Lung (tissue), 13 donors: ENCODE data around the gene MPV17L2. TPM values are rescaled to one million over a fixed set of nuclear protein-coding genes. Genes with fewer than 3 reads are reported as not detected.

ENCODE experiments used
- ATAC-seq: fragments of 200-7000 bp; cut with Tn5 transposase; one replicate; pipeline ENCODE4 v1.9.1; 2020; ENCODE audit warnings: moderate number of reproducible peaks; ENCODE audit not compliant: insufficient read depth, low FRiP score
- DNase-seq, 3 donors: peaks; one replicate each; pipeline ENCODE4 v3.0.0-alpha.2; 2013 to 2017
- H3K27ac ChIP-seq, 2 donors: one replicate each; pipeline ENCODE4 v1.5.1; 2013; ENCODE audit warnings: mild to moderate bottlenecking in 2 of 2, moderate library complexity in 2 of 2, control low read depth in 1 of 2, inconsistent platforms in 1 of 2, low read depth in 1 of 2, low read length in 1 of 2
- H3K27me3 ChIP-seq, 3 donors: one replicate each; pipeline ENCODE4 v1.5.1; 2013; ENCODE audit warnings: low read length in 2 of 3; ENCODE audit not compliant: control insufficient read depth in 3 of 3, insufficient read depth in 3 of 3
- H3K36me3 ChIP-seq, 4 donors: one replicate each; pipeline ENCODE4 v1.5.1; 2013; ENCODE audit warnings: low read length in 4 of 4, mild to moderate bottlenecking in 1 of 4, moderate library complexity in 1 of 4; ENCODE audit not compliant: control insufficient read depth in 4 of 4, insufficient read depth in 4 of 4
- H3K4me1 ChIP-seq, 5 donors: one replicate each; pipeline ENCODE4 v1.5.1; 2013; ENCODE audit warnings: low read length in 5 of 5, mild to moderate bottlenecking in 2 of 5, moderate library complexity in 1 of 5; ENCODE audit not compliant: control insufficient read depth in 5 of 5, insufficient read depth in 5 of 5
- H3K4me3 ChIP-seq: one replicate; pipeline ENCODE4 v1.5.1; 2013; ENCODE audit warnings: mild to moderate bottlenecking, control low read depth, moderate library complexity
- H3K9ac ChIP-seq, 2 donors: one replicate each; pipeline ENCODE4 v1.5.1; 2013; ENCODE audit warnings: low read length in 2 of 2, control low read depth in 1 of 2; ENCODE audit not compliant: insufficient read depth in 1 of 2
- H3K9me3 ChIP-seq, 4 donors: one replicate each; pipeline ENCODE4 v1.5.1; 2013; ENCODE audit warnings: low read length in 3 of 4, mild to moderate bottlenecking in 1 of 4, moderate library complexity in 1 of 4; ENCODE audit not compliant: control insufficient read depth in 4 of 4, insufficient read depth in 3 of 4
- CTCF ChIP-seq: IDR thresholded peaks from 2 replicates; pipeline ENCODE4 v1.5.1; 2012; ENCODE audit warnings: mild to moderate bottlenecking; ENCODE audit errors: control extremely low read depth, extremely low read depth
- WGBS, 2 donors: extraction: QIAGEN DNeasy Blood & Tissue Kit; methylation state at CpG; one replicate each; pipeline ENCODE4 v1.1.7; 2013; 5-methylcytosine and 5-hydroxymethylcytosine counted together
- polyA plus RNA-seq, 2 donors: library from polyadenylated mRNA; stranded (reverse); fragments of 200-250 nt; gene quantifications; one replicate each; pipeline ENCODE4 v1.2.1, GENCODE V29; 2013
- small RNA-seq: library from RNA; depleted of rRNA; stranded (forward); fragments of <200 nt; gene quantifications from one replicate; pipeline ENCODE3, GENCODE V24; 2014; ENCODE audit warnings: low replicate concordance
- total RNA-seq, 2 donors: library from RNA; depleted of rRNA in 1 of 2; stranded (reverse); fragments of >200 nt in 1 of 2; gene quantifications; one replicate each; pipeline ENCODE4 v1.2.1, GENCODE V29; 2014 to 2021
- donor health status: control.
- donor health status: control.
- donor health status: Bipolar disorder and iron deficiency.
- donor health status: healthy.
- donor health status: DM: yes; HTN: yes; CAD: no.

Gene MPV17L2
- total and polyA plus RNA-seq, 4 donors = 3.2 to 28.0 (median 18.2) TPM

DNA sequence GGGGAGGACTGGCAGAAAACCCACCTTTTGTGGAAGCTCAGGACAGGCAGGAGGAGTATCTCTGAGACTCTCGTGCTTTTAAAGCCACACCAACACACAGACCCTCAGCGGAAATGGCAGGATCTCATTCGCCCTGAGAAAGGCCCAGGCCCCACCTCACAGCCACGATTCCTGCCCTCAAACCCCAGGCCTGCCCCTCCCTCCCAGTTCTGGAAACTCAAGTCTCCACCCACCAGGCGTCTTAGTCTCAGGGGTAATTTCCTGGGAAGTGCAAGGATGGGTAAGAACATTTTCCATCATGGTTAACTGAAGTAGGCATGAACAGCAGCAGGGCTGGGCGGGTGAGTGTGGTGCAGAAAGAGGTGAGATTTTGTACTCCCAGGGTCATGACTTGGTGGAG is 41.2 kb downstream of the MPV17L2 start:
- peaks cover 0 to 26% (median 4%) of the 10 kb centered on the region in 3 donors for H3K27me3 ChIP-seq
- no peak for ATAC-seq
- WGBS, 2 donors = 41 to 47% methylated on average over 6 of the region's 6 CpGs

DNA sequence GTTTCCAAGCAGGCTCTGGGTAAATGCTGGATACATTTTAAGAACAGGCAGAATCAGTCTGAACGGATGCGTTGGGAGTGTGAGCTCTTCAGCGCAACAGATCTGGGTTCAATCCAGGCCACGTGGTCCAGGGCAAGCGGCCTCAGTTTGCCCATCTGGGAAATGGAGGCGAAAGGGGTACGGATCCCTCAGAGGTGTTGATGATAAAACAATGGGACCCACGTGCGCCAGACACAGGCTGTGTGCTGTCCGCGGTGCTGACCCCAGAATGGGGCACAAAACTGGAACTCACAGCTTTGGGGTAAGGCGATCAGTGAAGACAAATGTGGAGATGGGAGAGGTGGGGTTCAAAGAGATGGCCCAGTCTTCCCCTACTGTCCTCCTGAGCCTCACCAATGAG is 46.3 kb downstream of the MPV17L2 start:
- H3K27me3 ChIP-seq = peaks cover 0 to 5% (median 0%) of the 10 kb centered on the region in 3 donors

More for the DNA sequence above, 41.2 kb downstream of the MPV17L2 start:
- peaks cover 0 to 16% (median 0%) of the 10 kb centered on the region in 4 donors for H3K9me3 ChIP-seq
- H3K27ac ChIP-seq = no peak overlapping the region
- DNase-seq = no peak
- H3K9ac ChIP-seq = no peak overlapping the region
- peaks cover 0 to 1% (median 0%) of the 10 kb centered on the region in 5 donors for H3K4me1 ChIP-seq
- no peak for TF ChIP-seq CTCF
- H3K4me3 ChIP-seq = no peak overlapping the region
- H3K36me3 ChIP-seq = no peaks in the 10 kb centered on the region

DNA sequence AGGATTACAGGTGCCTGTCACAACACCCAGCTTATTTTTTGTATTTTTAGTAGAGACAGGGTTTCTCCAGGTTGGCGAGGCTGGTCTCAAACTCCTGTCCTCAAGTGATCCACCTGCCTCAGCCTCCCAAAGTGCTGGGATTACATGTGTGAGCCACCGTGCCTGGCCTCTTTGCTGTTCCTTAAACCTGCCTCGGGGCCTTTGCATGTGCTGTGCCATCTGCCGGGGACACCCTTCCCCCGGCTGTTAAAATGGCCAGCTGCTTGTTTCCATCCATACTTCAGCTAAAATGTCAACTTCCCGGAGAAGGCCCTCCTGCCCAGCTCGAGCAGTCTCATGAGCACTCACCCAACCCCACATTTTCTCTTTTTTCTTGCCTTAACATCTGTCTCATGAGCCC is 52.3 kb downstream of the MPV17L2 start:
- WGBS, 2 donors = 71 to 76% methylated on average over 7 of the region's 7 CpGs
- H3K9ac ChIP-seq = no peak overlapping the region
- ATAC-seq (no peak), DNase-seq (no peak)
- no peaks in the 10 kb centered on the region for H3K27me3 ChIP-seq
- TF ChIP-seq CTCF = no peak
- H3K4me3 ChIP-seq = no peak overlapping the region
- peaks cover 0 to 4% (median 3%) of the 10 kb centered on the region in 5 donors for H3K4me1 ChIP-seq
- H3K9me3 ChIP-seq = peaks cover 0 to 1% (median 0%) of the 10 kb centered on the region in 4 donors
- no peak overlapping the region for H3K27ac ChIP-seq
- H3K36me3 ChIP-seq = no peaks in the 10 kb centered on the region

More for the DNA sequence above, 46.3 kb downstream of the MPV17L2 start:
- Histone ChIP-seq H3K9ac (no peak overlapping the region), H3K36me3 (no peaks in the 10 kb centered on the region), H3K27ac (no peak overlapping the region), H3K4me1 (peaks cover 0 to 5% (median 0%) of the 10 kb centered on the region in 5 donors), H3K9me3 (peaks cover 0 to 3% (median 0%) of the 10 kb centered on the region in 4 donors), H3K4me3 (no peak overlapping the region)
- TF ChIP-seq CTCF = no peak
- ATAC-seq = no peak
- DNase-seq = no peak
- WGBS, 2 donors = 37 to 39% methylated on average over 12 of the region's 12 CpGs

Small RNA genes within 50 kb of the gene (small RNA-seq; reads per million reads assigned to genes)
- gene IFI30 = not detected

Other genes starting within 250 kb of the MPV17L2 start
- under 1 TPM in 1 of 2 donors, not detected in 1; 0.60 TPM for gene KCNN1, start 226.1 kb upstream of the MPV17L2 start, total RNA-seq
- gene KCNN1, start 226.1 kb upstream of the MPV17L2 start, polyA plus RNA-seq = under 1 TPM; 0.14 to 0.19 TPM
- 10 to 100 TPM; 19.4 to 50.0 TPM for gene ARRDC2, start 185.0 kb upstream of the MPV17L2 start, total RNA-seq
- 10 to 100 TPM; 47.6 to 62.2 TPM for gene ARRDC2, start 185.0 kb upstream of the MPV17L2 start, polyA plus RNA-seq
- 1 to 10 TPM; 1.3 to 7.8 TPM for gene IL12RB1, start 106.3 kb upstream of the MPV17L2 start, total RNA-seq
- 1 to 10 TPM; 3.0 to 6.7 TPM for gene IL12RB1, start 106.3 kb upstream of the MPV17L2 start, polyA plus RNA-seq
- 10 to 100 TPM in 1 of 2 donors, 1 to 10 TPM in 1; 6.5 to 24.0 TPM for gene MAST3, start 95.4 kb upstream of the MPV17L2 start, total RNA-seq
- gene MAST3, start 95.4 kb upstream of the MPV17L2 start, polyA plus RNA-seq = 10 to 100 TPM in 1 of 2 donors, 1 to 10 TPM in 1; 5.0 to 12.1 TPM
- 10 to 100 TPM; 22.3 to 36.2 TPM for gene PIK3R2, start 40.1 kb upstream of the MPV17L2 start, total RNA-seq
- gene PIK3R2, start 40.1 kb upstream of the MPV17L2 start, polyA plus RNA-seq = 10 to 100 TPM in 1 of 2 donors, 1 to 10 TPM in 1; 7.0 to 18.4 TPM
- 100 to 1,000 TPM; 205 to 612 TPM for gene IFI30, start 19.4 kb upstream of the MPV17L2 start, total RNA-seq
- 1,000 to 10,000 TPM in 1 of 2 donors, 100 to 1,000 TPM in 1; 440 to 1,883 TPM for gene IFI30, start 19.4 kb upstream of the MPV17L2 start, polyA plus RNA-seq
- gene RAB3A, start 10.8 kb downstream of the MPV17L2 start, total RNA-seq = 1 to 10 TPM; 3.1 to 6.7 TPM
- 1 to 10 TPM; 1.1 to 1.5 TPM for gene RAB3A, start 10.8 kb downstream of the MPV17L2 start, polyA plus RNA-seq
- gene PDE4C, start 33.2 kb downstream of the MPV17L2 start, total RNA-seq = 10 to 100 TPM in 1 of 2 donors, 1 to 10 TPM in 1; 3.6 to 32.4 TPM
- gene PDE4C, start 33.2 kb downstream of the MPV17L2 start, polyA plus RNA-seq = 1 to 10 TPM in 1 of 2 donors, under 1 TPM in 1; 0.32 to 4.8 TPM
- gene IQCN, start 81.2 kb downstream of the MPV17L2 start, total RNA-seq = 1 to 10 TPM; 1.3 to 5.5 TPM
- 1 to 10 TPM in 1 of 2 donors, under 1 TPM in 1; 0.69 to 5.2 TPM for gene IQCN, start 81.2 kb downstream of the MPV17L2 start, polyA plus RNA-seq
- 100 to 1,000 TPM; 209 to 290 TPM for gene JUND, start 88.4 kb downstream of the MPV17L2 start, total RNA-seq
- 100 to 1,000 TPM; 161 to 204 TPM for gene JUND, start 88.4 kb downstream of the MPV17L2 start, polyA plus RNA-seq
- gene LSM4, start 129.9 kb downstream of the MPV17L2 start, total RNA-seq = 100 to 1,000 TPM in 1 of 2 donors, 10 to 100 TPM in 1; 67.7 to 114 TPM
- gene LSM4, start 129.9 kb downstream of the MPV17L2 start, polyA plus RNA-seq = 100 to 1,000 TPM; 114 to 217 TPM
- 10 to 100 TPM; 14.0 to 41.6 TPM for gene PGPEP1, start 147.4 kb downstream of the MPV17L2 start, total RNA-seq
- gene PGPEP1, start 147.4 kb downstream of the MPV17L2 start, polyA plus RNA-seq = 10 to 100 TPM; 13.0 to 15.9 TPM
- 10 to 100 TPM; 49.7 to 64.0 TPM for gene GDF15, start 192.9 kb downstream of the MPV17L2 start, total RNA-seq
- gene GDF15, start 192.9 kb downstream of the MPV17L2 start, polyA plus RNA-seq = 100 to 1,000 TPM in 1 of 2 donors, 10 to 100 TPM in 1; 45.4 to 119 TPM
- gene LRRC25, start 204.4 kb downstream of the MPV17L2 start, total RNA-seq = 10 to 100 TPM in 1 of 2 donors, 1 to 10 TPM in 1; 8.5 to 38.0 TPM
- 100 to 1,000 TPM in 1 of 2 donors, 10 to 100 TPM in 1; 16.1 to 119 TPM for gene LRRC25, start 204.4 kb downstream of the MPV17L2 start, polyA plus RNA-seq
- 10 to 100 TPM; 31.7 to 95.3 TPM for gene SSBP4, start 226.2 kb downstream of the MPV17L2 start, total RNA-seq
- 10 to 100 TPM; 60.3 to 84.4 TPM for gene SSBP4, start 226.2 kb downstream of the MPV17L2 start, polyA plus RNA-seq
- 10 to 100 TPM; 24.9 to 56.7 TPM for gene ISYNA1, start 244.9 kb downstream of the MPV17L2 start, total RNA-seq
- gene ISYNA1, start 244.9 kb downstream of the MPV17L2 start, polyA plus RNA-seq = 10 to 100 TPM; 14.7 to 25.1 TPM